Measurements from ENCODE around the gene PRKAR2A.
"Not testable (repeated sequence)": the region's sequence is repeated elsewhere in the genome, so short reads cannot be mapped to it uniquely, and the experiment has no call there.

The PRKAR2A gene

GRCh38 chr3:48835650-48836366 is 11.9 kb downstream of the PRKAR2A start:
- no peak for DNase-seq (ENCODE audit: low read depth in 2 of 2)

DNA sequence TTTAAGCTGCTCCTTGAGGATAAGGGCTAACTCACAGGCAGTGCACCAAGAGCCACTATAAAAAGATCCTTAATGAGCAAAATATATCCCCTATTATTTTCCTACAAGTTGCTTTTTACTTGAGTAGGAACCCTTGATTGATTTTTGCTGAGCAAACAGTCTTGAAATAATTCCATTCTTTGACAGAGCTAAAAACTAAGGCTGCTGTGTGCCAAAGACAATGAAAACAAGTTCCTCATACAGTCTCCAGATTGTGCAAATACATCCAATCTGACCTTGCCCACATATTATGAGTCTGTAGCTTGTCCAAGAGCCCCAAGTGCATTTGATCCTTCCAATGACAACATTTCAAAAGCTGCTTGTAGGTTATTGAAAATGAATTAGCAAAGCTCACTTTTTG is 15.0 kb downstream of the PRKAR2A start:
- no peak for DNase-seq (ENCODE audit: low read depth in 2 of 2)

DNA sequence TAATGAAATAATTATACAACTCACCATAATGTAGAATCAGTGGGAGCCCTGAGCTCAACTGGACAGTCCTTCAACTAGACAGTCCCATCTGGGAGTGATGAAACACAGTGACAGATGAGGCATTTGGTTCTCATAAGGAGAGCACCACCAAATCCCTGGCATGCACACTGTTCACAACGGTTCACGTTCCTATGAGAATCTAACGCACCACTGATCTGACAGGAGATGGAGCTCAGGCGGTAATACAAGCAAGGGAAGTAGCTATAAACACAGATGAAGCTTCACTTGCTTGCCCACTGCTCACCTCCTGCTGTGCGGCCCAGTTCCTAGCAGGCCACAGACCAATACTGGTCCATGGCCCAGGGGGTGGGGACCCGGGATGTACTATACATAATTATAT is 17.0 kb downstream of the PRKAR2A start:
- DNase-seq (ENCODE audit: low read depth in 2 of 2) = no peak

DNA sequence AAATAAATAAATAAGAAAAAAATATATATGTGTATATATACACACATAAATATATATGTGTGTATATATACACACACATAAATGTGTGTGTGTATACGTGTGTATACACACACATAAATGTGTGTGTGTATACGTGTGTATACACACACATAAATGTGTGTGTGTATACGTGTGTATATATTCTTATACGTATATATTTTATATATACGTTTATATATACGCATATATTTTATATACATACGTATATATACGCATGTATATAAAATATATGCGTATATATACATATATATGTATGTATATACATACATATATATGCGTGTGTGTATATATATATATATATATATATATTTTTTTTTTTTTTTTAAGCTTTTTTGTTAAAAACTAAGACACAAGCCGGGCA is 18.1 kb downstream of the PRKAR2A start:
- not testable (repeated sequence) for DNase-seq (ENCODE audit: low read depth in 2 of 2)

DNA sequence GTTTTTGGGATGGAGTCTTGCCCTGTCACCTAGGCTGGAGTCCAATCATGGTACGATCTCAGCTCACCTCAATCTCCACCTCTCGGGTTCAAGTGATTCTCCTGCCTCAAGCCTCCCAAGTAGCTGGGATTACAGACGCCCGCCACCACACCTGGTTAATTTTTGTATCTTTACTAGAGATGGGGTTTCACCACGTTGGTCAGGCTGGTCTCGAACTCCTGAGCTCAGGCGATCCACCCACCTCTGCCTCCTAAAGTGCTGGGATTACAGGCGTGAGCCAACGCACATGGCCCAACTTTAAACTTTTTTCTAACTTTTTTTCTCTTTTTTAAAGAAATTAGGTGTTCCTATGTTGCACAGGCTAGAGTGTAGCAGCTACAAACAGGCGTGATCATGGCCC is 19.8 kb downstream of the PRKAR2A start:
- not testable (repeated sequence) for DNase-seq (ENCODE audit: low read depth in 2 of 2)

GRCh38 chr3:48826451-48826850 is 21.2 kb downstream of the PRKAR2A start:
- no peak for DNase-seq (ENCODE audit: low read depth in 2 of 2)

DNA sequence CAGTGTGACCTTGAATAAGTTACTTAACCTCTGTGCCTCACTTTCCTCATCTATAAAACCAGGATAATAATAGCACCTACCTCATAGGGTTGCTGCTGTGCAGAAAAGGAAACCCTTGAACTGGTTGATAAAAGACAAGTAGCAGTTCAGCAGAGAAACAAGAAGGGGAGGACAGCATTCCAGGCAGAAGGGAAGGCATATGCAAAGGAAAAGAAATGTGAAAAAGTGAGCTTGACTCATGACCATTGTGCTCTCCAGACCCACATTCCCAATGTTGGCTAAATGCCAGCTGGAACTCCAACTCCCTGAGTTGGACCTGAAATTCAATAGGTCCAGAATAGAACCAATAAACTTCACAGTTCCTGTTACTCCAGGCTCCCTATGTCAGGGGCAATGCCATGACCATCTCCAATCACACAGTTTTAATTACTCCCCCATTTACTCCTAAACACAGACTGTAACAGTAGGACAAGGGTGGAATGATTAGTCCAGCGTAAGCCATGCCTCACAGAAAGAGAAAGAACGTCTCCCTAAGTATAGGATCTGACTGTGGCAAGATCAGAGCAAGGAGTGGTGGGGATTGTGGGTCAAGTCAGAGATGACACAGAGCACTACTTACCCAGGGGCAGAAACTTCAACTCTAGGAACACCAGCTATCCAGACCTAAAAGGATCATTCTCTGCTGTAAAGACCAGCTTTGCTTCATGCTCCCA is 26.9 kb downstream of the PRKAR2A start:
- no peak for DNase-seq (ENCODE audit: low read depth in 2 of 2)

- no peak for DNase-seq (ENCODE audit: low read depth in 2 of 2)
Observed at GRCh38 chr3:48819234-48820221, 28.1 kb downstream of the PRKAR2A start.

DNA sequence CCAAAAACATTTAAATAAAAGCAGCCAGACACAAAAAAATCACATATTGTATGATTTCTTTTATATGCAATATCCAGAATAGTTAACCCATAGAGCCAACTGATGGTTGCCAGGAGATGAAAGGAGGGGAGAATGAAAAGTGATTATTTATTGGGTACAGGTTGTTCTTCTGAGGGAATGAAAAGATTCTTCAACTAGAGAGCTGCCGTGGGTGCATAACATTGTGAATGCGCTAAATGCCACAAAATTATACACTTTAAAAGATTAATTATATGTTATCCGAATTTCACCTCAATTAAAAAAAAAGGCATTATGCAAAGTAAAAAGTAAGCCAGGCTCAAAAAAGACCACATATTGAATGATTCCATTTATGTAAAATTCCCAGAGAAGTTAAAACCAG is 36.1 kb downstream of the PRKAR2A start:
- no peak for DNase-seq (ENCODE audit: low read depth in 2 of 2)

- no peak for DNase-seq (ENCODE audit: low read depth in 2 of 2)
Observed at GRCh38 chr3:48804930-48805329, 42.7 kb downstream of the PRKAR2A start.

GRCh38 chr3:48800831-48801230 is 46.8 kb downstream of the PRKAR2A start:
- not testable (repeated sequence) for DNase-seq (ENCODE audit: low read depth in 2 of 2)

GRCh38 chr3:48798998-48799397 is 48.7 kb downstream of the PRKAR2A start:
- no peak for DNase-seq (ENCODE audit: low read depth in 2 of 2)

DNA sequence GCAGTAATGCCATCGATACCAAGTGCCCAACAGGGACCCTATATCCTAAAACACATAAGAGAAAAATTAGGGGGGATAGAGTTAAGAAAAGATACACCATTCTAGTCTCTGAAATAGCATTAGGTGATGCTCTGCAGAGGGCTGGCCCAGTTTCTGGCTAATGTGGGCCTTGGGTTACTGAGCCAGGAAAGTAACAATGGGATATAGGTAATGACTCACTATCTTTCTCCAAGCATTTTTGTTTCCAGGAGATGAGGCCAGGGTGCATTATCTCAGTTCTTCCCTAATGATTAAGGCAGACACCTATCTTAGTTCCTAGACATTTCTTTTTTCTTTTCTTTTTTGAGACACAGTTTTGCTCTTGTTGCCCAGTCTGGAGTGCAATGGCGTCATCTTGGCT is 50.0 kb downstream of the PRKAR2A start:
- no peak for DNase-seq (ENCODE audit: low read depth in 2 of 2)

DNA sequence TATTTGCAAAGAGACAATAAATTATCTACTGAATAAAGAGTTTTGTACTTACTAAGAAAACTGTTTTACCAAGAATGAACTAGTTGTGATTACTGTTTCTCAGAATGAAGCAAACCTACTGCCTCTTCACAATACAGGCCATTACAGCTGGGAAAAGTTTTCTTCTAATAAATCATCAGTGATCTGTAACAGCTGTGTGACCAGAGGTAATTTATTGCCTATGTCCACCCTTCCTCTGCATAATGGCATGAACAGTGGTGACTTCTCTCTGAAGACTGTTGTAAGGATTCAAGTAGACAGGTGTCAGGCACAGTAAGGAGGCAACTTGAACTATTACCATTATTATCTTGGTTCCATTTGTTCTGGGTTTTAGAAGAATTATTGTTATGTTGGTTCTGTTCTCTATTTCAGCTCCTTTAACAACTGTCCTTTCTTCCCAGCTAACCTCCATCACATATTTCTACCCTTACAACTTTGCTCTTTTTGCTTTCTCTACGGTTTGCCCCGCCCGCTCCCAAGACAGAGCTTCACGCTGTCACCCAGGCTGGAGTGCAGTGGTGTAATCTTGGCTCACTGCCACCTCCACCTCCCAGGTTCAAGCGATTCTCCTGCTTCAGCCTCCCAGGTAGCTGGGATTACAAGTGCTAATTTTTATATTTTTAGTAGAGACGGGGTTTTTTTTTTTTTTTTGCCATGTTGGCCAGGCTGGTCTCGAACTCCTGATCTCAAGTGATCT is 51.5 kb downstream of the PRKAR2A start:
- no peak for DNase-seq (ENCODE audit: low read depth in 2 of 2)

DNA sequence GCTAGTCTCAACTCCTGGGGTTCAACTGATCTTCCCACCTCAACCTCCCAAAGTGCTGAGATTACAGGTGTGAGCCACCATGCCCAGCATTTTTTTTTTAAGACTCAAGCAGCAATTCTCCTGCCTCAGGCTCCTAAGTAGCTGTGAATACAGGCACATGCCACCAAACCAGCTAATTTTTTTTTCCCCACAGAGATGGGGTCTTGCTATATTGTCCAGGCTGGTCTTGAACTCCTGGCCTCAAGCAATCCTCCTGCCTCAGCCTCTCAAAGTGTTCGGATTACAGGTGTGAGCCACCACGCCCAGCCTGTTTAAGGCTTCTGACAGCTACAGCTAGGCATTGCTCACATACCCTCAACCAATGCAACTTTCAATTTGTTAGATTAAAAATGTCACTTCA is 54.2 kb downstream of the PRKAR2A start:
- not testable (repeated sequence) for DNase-seq (ENCODE audit: low read depth in 2 of 2)

DNA sequence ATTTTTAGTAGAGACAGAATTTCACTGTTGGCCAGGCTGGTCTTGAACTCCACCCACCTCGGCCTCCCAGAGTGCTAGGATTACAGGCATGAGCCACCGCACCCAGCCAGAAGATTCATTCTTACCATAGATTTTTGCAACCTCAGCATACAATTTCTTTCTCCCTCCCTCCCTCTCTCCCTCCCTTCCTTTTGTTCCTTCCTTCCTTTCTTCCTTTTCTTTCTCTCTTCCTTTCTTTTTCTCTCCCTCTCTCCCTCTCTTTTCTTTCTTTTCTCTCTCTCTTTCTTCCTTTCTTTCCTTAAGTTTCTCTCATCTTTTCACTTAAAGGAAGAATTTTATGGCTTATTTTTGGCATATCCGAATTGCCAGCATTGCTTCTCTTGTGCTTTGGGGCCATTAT is 58.0 kb downstream of the PRKAR2A start:
- no peak for DNase-seq (ENCODE audit: low read depth in 2 of 2)

- DNase-seq (ENCODE audit: low read depth in 2 of 2) = no peak
Observed at GRCh38 chr3:48788544-48789162, 59.0 kb downstream of the PRKAR2A start.

DNA sequence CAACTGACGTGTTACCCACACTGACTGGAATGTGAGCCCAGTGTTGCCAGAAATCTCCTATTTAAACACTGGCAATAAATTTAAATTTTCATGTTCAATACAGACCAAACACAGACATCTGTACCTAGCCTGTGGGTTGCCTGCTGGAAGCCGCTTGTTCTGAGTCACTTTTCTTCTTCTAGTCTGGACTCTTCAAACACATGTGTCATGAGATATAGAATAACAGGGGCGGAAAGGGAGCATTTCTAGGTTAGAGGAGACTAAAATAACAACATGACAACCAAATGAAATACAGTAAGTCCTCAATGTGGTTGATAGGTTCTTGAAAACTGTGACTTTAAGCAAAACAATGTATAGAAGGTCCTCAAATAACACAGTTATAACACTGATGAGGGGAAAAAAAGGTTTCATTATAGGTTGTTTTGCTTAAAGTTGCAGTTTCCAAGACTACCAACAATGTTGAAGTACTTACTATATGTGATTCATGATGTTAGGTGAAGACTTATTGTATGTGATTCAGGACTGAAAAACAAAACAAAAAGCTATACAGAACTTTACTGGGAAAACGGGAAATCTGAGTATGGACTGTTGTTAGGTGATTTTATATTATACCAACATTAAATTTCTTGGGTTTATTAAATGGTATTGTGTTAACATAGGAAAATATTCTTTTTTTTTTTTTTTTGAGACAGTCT is 63.1 kb downstream of the PRKAR2A start:
- DNase-seq (ENCODE audit: low read depth in 2 of 2) = no peak

GRCh38 chr3:48783304-48783703 is 64.4 kb downstream of the PRKAR2A start:
- DNase-seq (ENCODE audit: low read depth in 2 of 2) = no peak

GRCh38 chr3:48782046-48782445 is 65.6 kb downstream of the PRKAR2A start:
- DNase-seq (ENCODE audit: low read depth in 2 of 2) = no peak
